RPMI8226 (cell line): ENCODE measurements around the gene OLFM4.

ENCODE experiments used
- DNase-seq: peaks from one replicate; pipeline ENCODE4 v3.0.0-alpha.2; 2015

Gene OLFM4

GRCh38 chr13:53068585-53069520, 40.2 kb downstream of the OLFM4 start:
- DNase-seq = no peak

DNA sequence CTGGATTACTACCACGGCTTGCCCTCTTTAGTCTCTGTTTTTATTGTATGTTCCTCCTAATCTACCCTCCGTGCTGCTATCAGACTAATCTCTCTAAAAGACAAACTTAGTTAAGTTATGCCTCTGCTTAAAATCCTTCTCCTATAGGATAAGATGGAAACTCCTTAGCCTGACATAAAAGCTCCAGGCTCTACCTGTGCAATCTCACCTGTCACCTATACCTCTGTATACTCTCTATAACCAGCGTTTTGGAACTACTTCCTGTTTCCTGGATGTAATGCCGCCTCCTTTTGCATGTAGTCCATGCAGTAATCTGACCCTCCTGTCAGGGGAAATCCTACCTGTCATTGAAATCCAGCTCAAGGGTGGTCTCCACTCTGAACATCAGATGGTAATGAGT, 41.2 kb downstream of the OLFM4 start:
- DNase-seq = no peak

- no peak for DNase-seq
These were observed 45.1 kb downstream of the OLFM4 start for GRCh38 chr13:53073711-53074110.

GRCh38 chr13:53074114-53074513, 45.5 kb downstream of the OLFM4 start:
- no peak for DNase-seq

DNA sequence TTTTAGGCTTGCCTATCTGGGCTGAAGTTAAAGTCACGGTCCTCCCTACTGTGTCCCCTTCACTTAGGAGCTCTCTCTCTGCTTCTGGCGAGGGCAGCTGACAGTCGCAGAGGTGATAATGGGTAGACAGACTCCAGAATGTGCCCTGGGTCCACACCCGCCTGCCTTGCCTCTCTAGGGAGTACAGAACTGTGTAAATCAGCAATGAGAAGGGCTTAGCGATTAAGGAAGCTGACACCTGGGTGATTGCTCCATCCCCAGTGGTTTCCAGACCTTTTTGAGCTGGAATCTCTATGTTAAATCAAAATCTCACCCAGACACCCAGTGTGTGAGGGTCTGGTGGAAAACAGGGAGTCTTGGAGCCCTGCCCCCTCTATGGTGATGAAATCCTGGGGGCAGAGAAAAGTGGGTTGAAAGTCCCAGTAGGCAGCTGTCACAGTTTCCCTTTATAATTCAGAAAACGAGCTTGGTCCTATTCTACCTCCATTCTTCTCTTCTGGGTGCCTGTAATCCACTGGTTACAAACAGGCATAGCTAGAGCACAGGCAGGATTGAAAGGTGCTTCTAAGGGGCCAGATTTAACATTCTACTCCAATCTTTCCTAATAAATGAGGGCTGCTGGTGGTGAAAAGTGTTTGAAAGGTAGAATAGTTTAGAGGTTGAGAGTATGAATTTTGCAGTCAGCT, 46.9 kb downstream of the OLFM4 start:
- DNase-seq = no peak

DNA sequence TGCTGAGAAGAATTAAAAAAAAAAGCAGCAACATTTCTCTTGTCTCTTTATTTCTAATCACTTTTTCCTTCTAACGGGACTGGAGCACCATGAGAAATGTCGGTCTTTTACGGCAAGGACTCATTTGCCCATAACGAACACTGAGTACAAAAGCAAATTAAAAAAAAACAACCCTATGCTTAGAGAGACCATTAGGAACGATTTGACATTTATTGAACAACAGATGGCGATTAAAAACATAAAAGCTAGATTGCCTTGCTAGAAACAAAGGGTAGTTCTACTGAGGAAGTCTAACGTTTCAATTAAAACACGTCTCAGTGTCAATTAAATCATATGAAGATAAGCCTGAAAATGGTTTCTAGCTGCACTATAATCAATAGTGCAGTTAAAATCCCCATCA, 51.1 kb downstream of the OLFM4 start:
- no peak for DNase-seq

GRCh38 chr13:53088871-53089270, 60.3 kb downstream of the OLFM4 start:
- no peak for DNase-seq

- no peak for DNase-seq
These were observed 61.3 kb downstream of the OLFM4 start for GRCh38 chr13:53089951-53090350.

DNA sequence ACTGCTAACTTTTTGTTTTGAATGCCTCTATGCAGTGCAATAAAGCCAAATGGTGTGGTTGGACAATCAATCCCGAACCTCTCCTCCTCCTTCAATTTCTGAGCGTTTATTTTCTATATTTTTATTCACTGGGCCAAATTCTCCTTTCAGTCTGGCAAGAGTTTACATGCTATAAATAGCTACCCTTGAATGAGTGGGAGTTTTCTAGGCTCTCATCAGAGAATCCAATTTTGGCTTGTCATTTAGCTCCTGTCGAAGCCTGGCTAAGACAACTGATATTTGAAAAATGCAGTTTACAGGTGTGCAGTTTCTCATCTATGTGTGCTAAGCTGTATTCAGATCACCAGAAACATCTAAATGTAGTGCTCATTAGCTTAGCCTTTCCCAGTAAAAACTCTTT, 61.8 kb downstream of the OLFM4 start:
- no peak for DNase-seq

DNA sequence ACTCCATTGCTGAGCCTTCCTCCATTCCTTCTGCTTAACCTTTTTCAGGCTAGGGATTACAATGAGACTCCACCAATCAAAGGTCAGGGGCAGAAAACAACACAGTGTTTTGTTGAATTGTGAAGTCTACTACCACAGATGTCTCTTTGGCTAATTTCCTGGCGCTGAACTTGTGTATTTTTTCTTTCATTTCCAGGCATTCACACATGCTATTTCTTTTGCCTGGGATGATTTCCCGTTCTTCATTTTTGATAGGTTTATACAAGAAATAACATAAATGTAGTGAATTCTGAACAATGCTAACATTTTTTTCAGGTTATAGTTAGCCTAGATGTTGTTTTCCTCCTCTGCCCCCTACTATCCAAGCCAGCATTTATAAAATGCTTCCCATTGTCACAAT, 64.3 kb downstream of the OLFM4 start:
- no peak for DNase-seq

DNA sequence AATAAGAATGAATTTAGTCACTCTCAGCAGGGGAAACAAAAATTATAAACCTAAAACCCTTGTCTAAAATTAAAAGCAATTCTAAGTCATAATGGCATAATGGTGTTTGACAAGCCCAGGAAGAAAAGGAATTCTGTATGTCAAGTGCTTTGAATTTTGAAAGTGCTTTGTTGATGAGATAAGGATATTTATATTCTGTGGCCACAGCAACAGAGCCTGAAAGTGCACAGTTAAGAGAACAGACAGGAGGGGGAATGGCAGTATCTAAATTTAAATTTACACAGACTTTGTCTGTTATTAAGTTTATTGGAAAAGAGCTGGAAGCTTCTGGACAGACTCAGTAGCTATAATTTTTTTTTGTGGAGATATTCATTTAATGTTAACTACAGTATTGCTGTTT, 69.8 kb downstream of the OLFM4 start:
- DNase-seq = no peak

DNA sequence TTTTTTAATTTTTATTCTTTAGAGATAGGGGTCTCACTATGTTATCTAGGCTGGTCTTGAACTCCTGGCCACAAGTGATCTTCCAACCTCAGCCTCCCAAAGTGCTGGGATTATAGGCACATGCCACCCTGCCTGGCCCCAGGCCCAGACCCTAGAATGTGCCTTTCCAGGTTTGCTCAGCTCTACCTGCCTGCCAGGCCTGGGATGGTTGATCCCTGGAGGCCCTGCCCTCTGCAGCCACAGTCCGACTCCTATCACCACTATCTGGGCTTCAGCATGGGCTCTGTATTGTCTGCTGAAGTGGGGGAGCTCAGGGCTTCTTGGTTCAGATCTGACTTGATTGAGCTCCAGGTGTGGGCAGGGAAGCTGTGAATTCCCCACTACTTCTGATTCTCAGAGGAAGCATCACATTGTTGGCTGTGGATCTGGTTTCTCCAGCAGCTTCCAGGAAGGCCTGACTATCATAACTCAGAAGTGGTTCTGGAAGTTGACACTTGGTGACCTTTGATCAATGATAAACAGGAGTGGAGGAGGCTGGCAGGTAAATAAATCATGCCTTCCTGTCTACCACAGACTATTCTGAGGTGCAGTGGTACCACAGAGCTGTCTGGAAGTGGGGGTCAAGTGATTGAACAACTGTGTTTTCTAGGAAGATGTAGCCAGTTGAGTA, 71.9 kb downstream of the OLFM4 start:
- DNase-seq = no peak
